ENCODE measurements around the gene CHMP1A.
"Not testable (repeated sequence)": the region's sequence is repeated elsewhere in the genome, so short reads cannot be mapped to it uniquely, and the experiment has no call there.

The CHMP1A gene

GRCh38 chr16:89691231-89691985 is 33.9 kb upstream of the CHMP1A start:
- no peak for DNase-seq

- no peak for DNase-seq
Observed at GRCh38 chr16:89690392-89690901, 32.9 kb upstream of the CHMP1A start.

GRCh38 chr16:89689621-89690020 is 32.1 kb upstream of the CHMP1A start:
- not testable (repeated sequence) for DNase-seq

- no peak for DNase-seq
Observed at GRCh38 chr16:89689142-89689541, 31.6 kb upstream of the CHMP1A start.

GRCh38 chr16:89688395-89688794 is 30.9 kb upstream of the CHMP1A start:
- DNase-seq: no peak

GRCh38 chr16:89687092-89687940 is 29.8 kb upstream of the CHMP1A start:
- DNase-seq: peak; percentile 39

GRCh38 chr16:89686520-89687091 is 29.1 kb upstream of the CHMP1A start, which contains the start of gene CDK10:
Gene CDK10, plus strand, starts transcription at chr16:89686689. Its CDS starts 22 bp downstream, at chr16:89686711.
- peak; percentile 85 for DNase-seq

GRCh38 chr16:89685916-89686315 is 28.4 kb upstream of the CHMP1A start:
- no peak for DNase-seq

- DNase-seq: no peak
Observed at GRCh38 chr16:89678258-89678657, 20.8 kb upstream of the CHMP1A start.

- no peak for DNase-seq
Observed at GRCh38 chr16:89672177-89672941, 14.9 kb upstream of the CHMP1A start.

GRCh38 chr16:89671565-89671964 is 14.1 kb upstream of the CHMP1A start:
- DNase-seq: not testable (repeated sequence)

GRCh38 chr16:89670496-89671431 is 13.3 kb upstream of the CHMP1A start:
- no peak for DNase-seq

GRCh38 chr16:89669755-89670154 is 12.2 kb upstream of the CHMP1A start:
- no peak for DNase-seq

- no peak for DNase-seq
Observed at GRCh38 chr16:89668790-89669158, 11.3 kb upstream of the CHMP1A start.

- no peak for DNase-seq
Observed at GRCh38 chr16:89667633-89668032, 10.1 kb upstream of the CHMP1A start.

GRCh38 chr16:89667000-89667399 is 9.5 kb upstream of the CHMP1A start:
- peak; percentile 7 for DNase-seq

GRCh38 chr16:89664238-89664637 is 6.7 kb upstream of the CHMP1A start:
- not testable (repeated sequence) for DNase-seq

- DNase-seq: no peak
Observed at GRCh38 chr16:89661215-89661614, 3.7 kb upstream of the CHMP1A start.

GRCh38 chr16:89660146-89660545 is 2.6 kb upstream of the CHMP1A start:
- no peak for DNase-seq

- DNase-seq: no peak
Observed at GRCh38 chr16:89658221-89658879, 842 bp upstream of the CHMP1A start.
